Measurements from ENCODE around the gene ASGR1. TPM values are rescaled to one million over a fixed set of nuclear protein-coding genes. Genes with fewer than 3 reads are reported as not detected.

Gene ASGR1
- total RNA-seq, 1 donor from 2014 or later: 5.1 TPM

DNA sequence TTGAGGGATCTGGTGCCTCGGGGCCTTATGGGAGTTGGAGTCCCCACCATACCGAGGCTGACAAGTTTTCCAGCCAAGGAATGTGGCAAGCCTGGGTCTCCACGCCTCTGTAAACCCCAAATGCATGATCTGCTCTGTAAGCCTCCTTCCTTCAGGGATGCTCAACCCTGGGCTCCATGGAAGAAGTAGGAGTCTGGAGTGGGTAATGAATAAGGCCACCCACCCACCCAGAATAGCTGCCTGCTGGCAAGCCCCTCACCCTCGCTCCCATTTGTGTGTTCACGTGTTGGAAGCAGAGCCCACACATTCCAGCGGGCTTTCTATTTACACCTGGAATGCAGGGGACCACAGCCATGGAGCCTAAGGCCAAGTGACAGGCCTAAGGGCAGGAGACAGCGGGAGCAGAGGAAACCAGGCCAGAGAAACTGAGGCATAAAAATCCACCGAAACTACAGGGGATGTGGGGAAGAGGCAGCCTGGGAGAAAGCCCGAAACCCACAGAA lies 36.0 kb upstream of the ASGR1 start:
- TF ChIP-seq, protein P1, sequence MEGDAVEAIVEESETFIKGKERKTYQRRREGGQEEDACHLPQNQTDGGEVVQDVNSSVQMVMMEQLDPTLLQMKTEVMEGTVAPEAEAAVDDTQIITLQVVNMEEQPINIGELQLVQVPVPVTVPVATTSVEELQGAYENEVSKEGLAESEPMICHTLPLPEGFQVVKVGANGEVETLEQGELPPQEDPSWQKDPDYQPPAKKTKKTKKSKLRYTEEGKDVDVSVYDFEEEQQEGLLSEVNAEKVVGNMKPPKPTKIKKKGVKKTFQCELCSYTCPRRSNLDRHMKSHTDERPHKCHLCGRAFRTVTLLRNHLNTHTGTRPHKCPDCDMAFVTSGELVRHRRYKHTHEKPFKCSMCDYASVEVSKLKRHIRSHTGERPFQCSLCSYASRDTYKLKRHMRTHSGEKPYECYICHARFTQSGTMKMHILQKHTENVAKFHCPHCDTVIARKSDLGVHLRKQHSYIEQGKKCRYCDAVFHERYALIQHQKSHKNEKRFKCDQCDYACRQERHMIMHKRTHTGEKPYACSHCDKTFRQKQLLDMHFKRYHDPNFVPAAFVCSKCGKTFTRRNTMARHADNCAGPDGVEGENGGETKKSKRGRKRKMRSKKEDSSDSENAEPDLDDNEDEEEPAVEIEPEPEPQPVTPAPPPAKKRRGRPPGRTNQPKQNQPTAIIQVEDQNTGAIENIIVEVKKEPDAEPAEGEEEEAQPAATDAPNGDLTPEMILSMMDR (conservative IDR thresholded peaks at IDR 0.05; ENCODE audit: low read depth, low read length): no peak
- no peak overlapping the region for H3K4me3 ChIP-seq (ENCODE audit: low read depth, low read length)
- peak; percentile 68 for DNase-seq (ENCODE audit: low read depth)

DNA sequence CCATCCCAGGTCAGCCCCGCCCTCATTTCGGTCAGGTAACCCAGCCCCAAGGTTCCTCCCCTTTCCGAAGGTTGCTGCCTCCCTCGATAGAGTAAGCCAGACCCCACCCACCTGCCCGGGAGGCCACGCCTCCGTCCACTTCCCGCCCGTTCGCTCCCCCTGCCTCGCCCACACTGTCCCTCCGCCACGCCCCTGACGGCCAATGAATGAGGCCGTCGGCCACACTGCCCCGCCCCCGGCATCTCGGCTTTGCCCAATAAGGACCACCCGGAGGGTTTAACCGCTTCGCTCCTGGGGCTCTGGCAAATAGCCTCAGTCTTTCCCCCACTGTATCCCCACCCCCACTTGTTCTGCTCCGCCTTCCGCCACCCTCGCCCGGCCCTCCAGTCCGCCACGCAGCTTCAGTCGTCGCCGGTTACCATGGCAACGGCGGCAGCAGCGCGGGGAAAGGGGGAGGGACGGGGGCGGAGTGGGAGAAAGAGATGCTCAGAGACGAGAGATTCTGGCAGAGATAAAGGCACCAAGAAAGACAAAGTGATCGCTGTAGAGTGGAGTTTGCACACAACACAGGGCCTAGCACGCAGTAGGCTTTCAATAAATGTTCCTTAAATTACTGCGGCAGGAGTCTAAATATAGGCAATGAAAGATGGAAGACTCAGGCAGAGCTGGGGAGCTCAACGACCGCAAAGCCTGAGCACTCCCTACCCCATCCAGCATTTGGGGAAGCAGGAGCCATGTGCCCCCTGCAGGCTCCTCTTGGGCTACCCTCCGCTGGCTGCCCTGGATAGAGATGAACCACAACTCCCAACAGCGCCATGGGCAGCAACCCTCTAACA lies 35.3 kb upstream of the ASGR1 start:
- H3K4me3 ChIP-seq (ENCODE audit: low read depth, low read length): peak overlapping the region; percentile 50
- no peak for DNase-seq (ENCODE audit: low read depth)
- TF ChIP-seq, protein P1 (conservative IDR thresholded peaks at IDR 0.05; ENCODE audit: low read depth, low read length): peak; percentile 62

DNA sequence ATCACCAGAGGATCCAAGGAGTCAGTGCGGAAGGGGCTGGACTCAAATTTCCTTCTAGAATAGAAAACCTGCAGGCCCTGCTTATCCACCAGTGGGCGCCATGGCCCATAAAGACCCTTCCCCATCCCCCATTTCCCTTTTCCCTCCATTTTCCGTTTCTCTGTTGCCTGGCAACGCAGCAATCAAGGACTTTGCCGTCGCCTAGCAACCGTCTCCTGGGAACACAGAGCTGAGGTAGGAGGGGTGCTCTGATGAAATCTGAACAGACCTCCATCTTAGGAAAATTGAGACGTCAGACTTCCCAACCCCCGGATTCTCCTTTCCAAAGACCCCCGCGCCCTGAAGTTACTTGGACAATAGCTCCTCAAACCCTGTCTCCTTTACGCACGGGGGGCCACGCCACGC lies 34.7 kb upstream of the ASGR1 start:
- peak overlapping the region; percentile 50 for H3K4me3 ChIP-seq (ENCODE audit: low read depth, low read length)
- no peak for DNase-seq (ENCODE audit: low read depth)
- TF ChIP-seq, protein P1 (conservative IDR thresholded peaks at IDR 0.05; ENCODE audit: low read depth, low read length): peak; percentile 55

DNA sequence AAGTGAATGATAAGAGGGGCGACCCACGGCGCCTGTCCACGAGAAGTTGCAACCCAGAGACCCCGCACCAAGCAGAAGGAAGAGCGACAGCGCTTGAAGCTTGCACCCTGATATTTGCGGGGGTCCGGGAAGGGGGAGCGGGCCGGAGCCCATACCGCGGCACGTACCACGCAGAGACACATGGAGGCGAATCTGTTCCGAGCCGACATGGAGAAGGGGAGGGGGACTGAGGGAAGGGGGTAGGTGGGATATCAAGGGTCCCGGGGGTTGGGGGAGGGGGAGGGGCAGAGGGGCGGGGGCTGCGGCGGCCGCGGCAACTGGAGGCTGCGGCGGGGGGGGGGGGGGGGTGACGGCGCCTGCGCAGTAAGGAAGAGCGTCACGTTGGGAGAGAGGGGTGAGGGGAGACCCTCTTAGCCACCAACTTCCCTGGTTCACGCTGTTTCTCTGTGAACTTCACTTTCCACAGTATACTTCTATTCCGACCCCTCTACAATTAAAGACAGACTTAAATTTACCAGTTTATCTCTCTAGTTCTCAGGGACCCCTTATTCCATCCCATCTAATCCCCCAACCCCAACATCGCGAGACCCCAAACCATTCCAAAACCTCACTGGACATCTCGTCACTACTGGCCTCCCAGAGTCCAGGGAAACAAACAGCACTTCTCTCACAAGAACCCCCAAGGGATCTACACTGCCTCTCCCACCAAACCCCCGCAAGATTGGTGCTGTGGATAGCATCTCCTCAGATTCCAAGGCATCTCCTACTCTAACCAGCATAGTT lies 32.5 kb upstream of the ASGR1 start:
- no peak for DNase-seq (ENCODE audit: low read depth)
- no peak overlapping the region for H3K4me3 ChIP-seq (ENCODE audit: low read depth, low read length)
- TF ChIP-seq, protein P1 (conservative IDR thresholded peaks at IDR 0.05; ENCODE audit: low read depth, low read length): no peak

DNA sequence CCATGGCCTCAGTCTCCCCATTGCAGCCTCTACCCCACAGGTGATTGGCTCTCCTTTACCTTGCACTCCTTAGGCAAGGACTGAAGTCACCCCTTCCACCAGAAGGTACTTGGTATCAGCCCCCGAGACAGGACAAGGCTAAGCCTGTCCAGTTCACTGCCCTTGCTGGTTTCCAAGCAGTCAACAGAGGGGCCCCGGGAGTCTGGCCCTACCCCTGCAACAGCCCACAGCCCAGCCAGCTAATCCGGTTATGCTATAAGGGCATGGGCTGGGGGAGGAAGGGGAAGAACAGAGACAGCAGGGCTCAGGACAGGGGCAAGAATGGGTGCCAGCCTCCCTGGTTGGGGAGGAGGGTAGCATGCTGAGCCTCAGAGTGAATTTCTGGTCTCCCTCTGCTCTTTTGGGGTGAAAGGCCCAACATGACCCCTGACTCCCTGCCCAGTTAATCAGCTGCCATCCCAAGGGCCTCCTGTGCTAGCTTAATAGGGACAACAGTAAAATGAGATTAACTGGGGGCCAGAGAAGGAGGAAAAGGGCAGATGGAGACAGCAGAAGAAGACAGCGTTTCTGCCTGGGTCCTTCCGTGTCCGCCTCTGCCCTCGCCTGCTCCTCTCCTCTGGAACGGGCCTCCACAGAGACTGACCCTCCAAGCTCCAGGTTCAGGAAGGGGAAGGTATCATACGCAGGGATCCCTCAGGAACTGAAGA lies 29.7 kb upstream of the ASGR1 start:
- TF ChIP-seq, protein P1 (conservative IDR thresholded peaks at IDR 0.05; ENCODE audit: low read depth, low read length): no peak
- no peak for DNase-seq (ENCODE audit: low read depth)
- H3K4me3 ChIP-seq (ENCODE audit: low read depth, low read length): no peak overlapping the region

DNA sequence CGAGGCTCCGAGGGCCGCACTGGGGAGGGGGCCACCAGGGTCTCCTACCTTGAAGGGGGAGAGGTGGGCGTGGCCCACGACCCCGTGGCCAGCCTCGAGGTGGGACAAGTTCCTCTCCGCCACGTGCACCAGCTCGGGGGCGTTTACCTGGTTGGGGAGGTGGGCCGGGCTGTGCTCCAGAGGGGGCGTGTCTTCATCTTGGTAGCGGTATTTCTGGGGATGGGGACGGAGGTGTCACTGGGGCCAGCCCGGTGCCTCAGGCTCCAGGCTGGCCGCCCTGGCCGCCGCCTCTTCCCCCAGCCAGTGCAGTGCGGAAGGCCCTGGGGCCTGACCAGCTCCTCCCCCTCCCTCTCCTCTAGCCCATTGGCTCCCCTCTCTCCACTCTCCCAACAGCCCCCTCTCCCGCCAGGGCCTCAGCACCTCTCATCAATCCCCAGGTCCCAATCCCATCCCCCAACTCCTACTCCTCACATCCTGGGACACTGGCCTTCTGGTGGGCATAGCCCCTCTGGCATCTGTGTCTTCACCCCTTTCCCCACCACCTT lies 28.9 kb upstream of the ASGR1 start:
- H3K4me3 ChIP-seq (ENCODE audit: low read depth, low read length): no peak overlapping the region
- no peak for DNase-seq (ENCODE audit: low read depth)
- TF ChIP-seq, protein P1 (conservative IDR thresholded peaks at IDR 0.05; ENCODE audit: low read depth, low read length): no peak
